HG03045 (cell line): Measurements from ENCODE around the gene PRB4.
"Not testable (repeated sequence)": the region's sequence is repeated elsewhere in the genome, so short reads cannot be mapped to it uniquely, and the experiment has no call there.

ENCODE experiments used
- ATAC-seq: cut with Tn5 transposase; IDR thresholded peaks from one replicate; pipeline ENCODE4 v1.9.1; 2021; ENCODE audit warnings: mild to moderate bottlenecking, moderate library complexity; ENCODE audit not compliant: unreplicated experiment

PRB4 gene

GRCh38 chr12:11310336-11310735 is at the start of gene PRB4:
TSS of gene PRB4 (minus strand) at chr12:11310436. CDS start at chr12:11310398, 38 bp downstream.
- ATAC-seq: no peak

GRCh38 chr12:11351736-11352135 is 41.5 kb upstream of the PRB4 start:
- not testable (repeated sequence) for ATAC-seq

GRCh38 chr12:11348439-11348838 is 38.2 kb upstream of the PRB4 start:
- no peak for ATAC-seq

- no peak for ATAC-seq
These were observed 37.6 kb upstream of the PRB4 start for GRCh38 chr12:11347810-11348209.

GRCh38 chr12:11344500-11344899 is 34.3 kb upstream of the PRB4 start:
- no peak for ATAC-seq

- ATAC-seq: no peak
These were observed 14.2 kb upstream of the PRB4 start for GRCh38 chr12:11324426-11324825.

GRCh38 chr12:11321980-11322379 is 11.7 kb upstream of the PRB4 start:
- no peak for ATAC-seq

- no peak for ATAC-seq
These were observed 3.1 kb downstream of the PRB4 start for GRCh38 chr12:11307143-11307542.

GRCh38 chr12:11273449-11273848 is 36.8 kb downstream of the PRB4 start:
- no peak for ATAC-seq

GRCh38 chr12:11269607-11270006 is 40.6 kb downstream of the PRB4 start, which contains the start of gene PRB3:
TSS of gene PRB3 (minus strand) at chr12:11269707. CDS start at chr12:11269669, 38 bp downstream.
- ATAC-seq: no peak

- no peak for ATAC-seq
These were observed 45.7 kb downstream of the PRB4 start for GRCh38 chr12:11264501-11264900.
